Calu3 (cell line): ENCODE data around the gene THBS4. TPM values are rescaled to one million over a fixed set of nuclear protein-coding genes. Genes with fewer than 3 reads are reported as not detected.

Experiments used
- BruUV-seq: library from RNA; stranded (reverse); fragments of 400-500 nt; replicated peaks from 2 replicates; lab custom pipeline; 2021; lab: Mats Ljungman, UMichigan
- CTCF ChIA-PET: fragments of 300-600 bp; sonication (Branson Sonifier 250); formaldehyde crosslinking; loops from one replicate; lab custom pipeline; 2022; ENCODE audit warnings: antibody characterized with exemption; lab: Charles Lee
- DNase-seq: peaks from one replicate; pipeline ENCODE4 v3.0.0; 2022
- H3K27ac Mint-ChIP-seq: one replicate; pipeline ENCODE4 v1.8.0; 2022; ENCODE audit warnings: mixed read lengths; ENCODE audit not compliant: unreplicated experiment
- H3K27me3 Mint-ChIP-seq: one replicate; pipeline ENCODE4 v1.8.0; 2022; ENCODE audit warnings: mixed read lengths; ENCODE audit not compliant: unreplicated experiment
- H3K36me3 Mint-ChIP-seq: one replicate; pipeline ENCODE4 v1.8.0; 2022; ENCODE audit warnings: mild to moderate bottlenecking, moderate library complexity, mixed read lengths; ENCODE audit not compliant: insufficient read depth, unreplicated experiment
- H3K4me1 Mint-ChIP-seq: one replicate; pipeline ENCODE4 v1.8.0; 2022; ENCODE audit warnings: mild to moderate bottlenecking, low read depth, mixed read lengths; ENCODE audit not compliant: unreplicated experiment
- H3K4me3 Mint-ChIP-seq: one replicate; pipeline ENCODE4 v1.8.0; 2022; ENCODE audit warnings: mild to moderate bottlenecking, low read depth, moderate library complexity, mixed read lengths; ENCODE audit not compliant: unreplicated experiment
- H3K9me3 Mint-ChIP-seq: one replicate; pipeline ENCODE4 v1.8.0; 2022; ENCODE audit warnings: low read depth, mixed read lengths; ENCODE audit not compliant: unreplicated experiment
- intact Hi-C: fragments of 100-400 bp; cut with micrococcal nuclease; formaldehyde crosslinking; loops from one replicate; pipeline ENCODE4 v1.10.0; 2022; ENCODE audit not compliant: unreplicated experiment
- total RNA-seq: library from RNA; stranded (reverse); gene quantifications from 2 replicates; pipeline ENCODE4 v1.2.3, GENCODE V29; 2022
- TF ChIP-seq, protein P1 (sequence below): fragments of 200-600 bp; IDR thresholded peaks from one replicate; pipeline ENCODE4 v1.8.0; 2022; ENCODE audit warnings: antibody characterized with exemption; ENCODE audit not compliant: unreplicated experiment

Gene THBS4
- total RNA-seq, 1 experiment from 2014 or later: 0.52 TPM

DNA sequence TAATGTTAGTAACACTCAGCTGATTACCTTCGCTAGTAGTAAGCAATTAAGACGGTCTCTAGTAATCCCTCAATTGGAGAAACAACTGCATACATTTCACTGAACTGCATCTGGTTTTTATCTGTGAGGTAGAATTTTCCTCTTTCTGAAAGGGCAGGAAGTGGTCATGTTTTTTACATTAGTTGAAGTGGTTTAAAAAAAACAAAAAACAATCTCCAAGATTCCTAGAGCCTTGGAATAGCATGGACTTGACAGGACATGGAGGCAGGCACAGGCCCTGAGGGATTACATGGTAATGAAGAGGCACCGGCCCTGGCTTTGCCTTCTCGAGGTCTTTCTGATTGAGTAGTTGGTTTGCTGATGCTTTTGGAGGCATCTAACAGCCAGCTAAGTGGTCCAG, 25.8 kb downstream of the THBS4 start:
- no peak overlapping the region for H3K27ac Mint-ChIP-seq
- peaks cover 4% of the 10 kb centered on the region for H3K4me1 Mint-ChIP-seq
- intact Hi-C loops: no loop called here
- TF ChIP-seq, protein P1, sequence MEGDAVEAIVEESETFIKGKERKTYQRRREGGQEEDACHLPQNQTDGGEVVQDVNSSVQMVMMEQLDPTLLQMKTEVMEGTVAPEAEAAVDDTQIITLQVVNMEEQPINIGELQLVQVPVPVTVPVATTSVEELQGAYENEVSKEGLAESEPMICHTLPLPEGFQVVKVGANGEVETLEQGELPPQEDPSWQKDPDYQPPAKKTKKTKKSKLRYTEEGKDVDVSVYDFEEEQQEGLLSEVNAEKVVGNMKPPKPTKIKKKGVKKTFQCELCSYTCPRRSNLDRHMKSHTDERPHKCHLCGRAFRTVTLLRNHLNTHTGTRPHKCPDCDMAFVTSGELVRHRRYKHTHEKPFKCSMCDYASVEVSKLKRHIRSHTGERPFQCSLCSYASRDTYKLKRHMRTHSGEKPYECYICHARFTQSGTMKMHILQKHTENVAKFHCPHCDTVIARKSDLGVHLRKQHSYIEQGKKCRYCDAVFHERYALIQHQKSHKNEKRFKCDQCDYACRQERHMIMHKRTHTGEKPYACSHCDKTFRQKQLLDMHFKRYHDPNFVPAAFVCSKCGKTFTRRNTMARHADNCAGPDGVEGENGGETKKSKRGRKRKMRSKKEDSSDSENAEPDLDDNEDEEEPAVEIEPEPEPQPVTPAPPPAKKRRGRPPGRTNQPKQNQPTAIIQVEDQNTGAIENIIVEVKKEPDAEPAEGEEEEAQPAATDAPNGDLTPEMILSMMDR: no peak
- H3K27me3 Mint-ChIP-seq: peaks cover 22% of the 10 kb centered on the region
- BruUV-seq: no TSS peak
- H3K36me3 Mint-ChIP-seq: no peaks in the 10 kb centered on the region
- no peaks in the 10 kb centered on the region for H3K9me3 Mint-ChIP-seq
- H3K4me3 Mint-ChIP-seq: no peak overlapping the region
- no peak for DNase-seq
- CTCF ChIA-PET: no interaction called here

DNA sequence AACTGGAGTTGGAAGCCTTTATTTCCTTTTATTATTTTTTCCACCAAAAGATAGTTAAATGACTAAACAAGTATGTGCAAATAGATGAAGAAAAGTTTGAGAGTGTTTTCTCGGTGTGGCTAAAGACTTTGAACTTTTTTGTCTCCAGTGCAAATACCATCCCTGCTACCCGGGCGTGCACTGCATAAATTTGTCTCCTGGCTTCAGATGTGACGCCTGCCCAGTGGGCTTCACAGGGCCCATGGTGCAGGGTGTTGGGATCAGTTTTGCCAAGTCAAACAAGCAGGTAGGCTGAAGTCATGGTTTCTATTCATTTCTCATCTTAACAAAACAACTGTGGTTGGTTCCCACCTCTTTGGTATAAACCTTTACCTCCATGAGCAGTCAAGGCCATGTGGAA, 26.4 kb downstream of the THBS4 start:
- no peak overlapping the region for H3K27ac Mint-ChIP-seq
- CTCF ChIA-PET: no interaction called here
- DNase-seq: no peak
- no TSS peak for BruUV-seq
- TF ChIP-seq, protein P1: no peak
- no peaks in the 10 kb centered on the region for H3K4me1 Mint-ChIP-seq
- no peak overlapping the region for H3K4me3 Mint-ChIP-seq
- no peaks in the 10 kb centered on the region for H3K36me3 Mint-ChIP-seq
- intact Hi-C loops: no loop called here
- H3K9me3 Mint-ChIP-seq: no peaks in the 10 kb centered on the region
- peaks cover 22% of the 10 kb centered on the region for H3K27me3 Mint-ChIP-seq

GRCh38 chr5:80064124-80064523, 29.0 kb downstream of the THBS4 start:
- no TSS peak for BruUV-seq
- no peak overlapping the region for H3K4me3 Mint-ChIP-seq
- no peaks in the 10 kb centered on the region for H3K9me3 Mint-ChIP-seq
- H3K4me1 Mint-ChIP-seq: no peaks in the 10 kb centered on the region
- peaks cover 22% of the 10 kb centered on the region for H3K27me3 Mint-ChIP-seq
- TF ChIP-seq, protein P1: no peak
- intact Hi-C loops: no loop called here
- no peaks in the 10 kb centered on the region for H3K36me3 Mint-ChIP-seq
- no peak for DNase-seq
- no peak overlapping the region for H3K27ac Mint-ChIP-seq
- CTCF ChIA-PET: no interaction called here

DNA sequence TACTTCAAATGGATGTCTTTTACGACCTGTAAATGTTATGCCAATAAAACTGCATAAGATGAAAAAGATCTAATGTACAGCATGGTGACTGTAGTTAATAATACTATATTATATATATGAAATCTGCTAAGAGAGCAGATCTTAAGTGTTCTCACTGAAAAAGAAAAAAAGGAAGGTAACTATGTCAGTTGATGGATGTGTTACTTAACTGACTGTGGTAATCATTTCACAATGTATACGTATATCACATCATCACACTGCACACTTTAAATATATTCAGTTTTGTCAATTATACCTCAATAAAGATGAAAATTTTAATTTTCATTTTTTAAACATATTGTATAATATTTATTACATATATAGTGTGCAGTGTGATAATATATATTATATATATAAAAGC, 31.9 kb downstream of the THBS4 start:
- H3K4me3 Mint-ChIP-seq: no peak overlapping the region
- H3K27ac Mint-ChIP-seq: no peak overlapping the region
- H3K27me3 Mint-ChIP-seq: peaks cover 24% of the 10 kb centered on the region
- H3K36me3 Mint-ChIP-seq: no peaks in the 10 kb centered on the region
- no TSS peak for BruUV-seq
- TF ChIP-seq, protein P1: no peak
- CTCF ChIA-PET: no interaction called here
- H3K4me1 Mint-ChIP-seq: no peaks in the 10 kb centered on the region
- intact Hi-C loops: no loop called here
- H3K9me3 Mint-ChIP-seq: no peaks in the 10 kb centered on the region
- DNase-seq: no peak
